Measurements from ENCODE around the gene SZT2.
A peak's percentile ranks its signal among the peaks of the same experiment; 100 is the strongest.

The SZT2 gene

GRCh38 chr1:43438006-43438405, 48.3 kb downstream of the SZT2 start:
- Histone ChIP-seq H4K8ac (ENCODE audit: low read depth, low read length) (no peak overlapping the region), H4K91ac (ENCODE audit: low read depth, low read length) (peak overlapping the region; percentile 53), H2BK120ac (ENCODE audit: insufficient read depth, low read length, poor library complexity) (no peak overlapping the region), H2AK5ac (ENCODE audit: low read length) (peak overlapping the region; percentile 21), H3K4ac (ENCODE audit: low read depth, low read length) (no peak overlapping the region), H2BK12ac (ENCODE audit: low read length) (peak overlapping the region; percentile 16), H3K79me1 (ENCODE audit: low read length) (peaks cover 14% of the 10 kb centered on the region), H3K9ac (ENCODE audit: low read length) (no peak overlapping the region), H3K23ac (ENCODE audit: low read length) (no peak overlapping the region), H2AFZ (ENCODE audit: insufficient read depth, low read length, poor library complexity) (no peak overlapping the region), H3K18ac (ENCODE audit: low read length) (peak overlapping the region; percentile 37), H3K79me2 (ENCODE audit: control insufficient read depth, insufficient read depth, low read length, poor library complexity) (peaks cover 2% of the 10 kb centered on the region), H3K9me3 (ENCODE audit: insufficient read depth, low read depth, low read length) (no peaks in the 10 kb centered on the region), H3K4me1 (ENCODE audit: control insufficient read depth in 1 of 2, insufficient read depth in 2 of 2, low read length in 2 of 2) (peaks cover 18 to 23% of the 10 kb centered on the region in 2 experiments), H2BK5ac (ENCODE audit: low read depth, low read length, poor library complexity) (peak overlapping the region; percentile 18), H3K36me3 (ENCODE audit: control insufficient read depth in 1 of 2, insufficient read depth in 2 of 2, low read length in 2 of 2) (peaks cover 54 to 65% of the 10 kb centered on the region in 2 experiments), H3K14ac (ENCODE audit: low read length) (peak overlapping the region; percentile 34), H3K27me3 (ENCODE audit: insufficient read depth, low read length) (no peaks in the 10 kb centered on the region), H3K4me3 (ENCODE audit: low read depth, low read length) (no peak overlapping the region), H4K12ac (ENCODE audit: low read depth, low read length) (no peak overlapping the region), H3K27ac (ENCODE audit: low read depth, low read length) (no peak overlapping the region), H3K4me2 (ENCODE audit: low read length) (no peak overlapping the region)
- no peak for DNase-seq
- WGBS (ENCODE audit: extremely low coverage, insufficient coverage, insufficient read length), result no CpG with 5 or more reads among the region's 3 CpGs

GRCh38 chr1:43438576-43438952, 48.9 kb downstream of the SZT2 start:
- no peak overlapping the region for H3K23ac ChIP-seq (ENCODE audit: low read length)
- no CpG with 5 or more reads among the region's 8 CpGs for WGBS (ENCODE audit: extremely low coverage, insufficient coverage, insufficient read length)
- H2BK12ac ChIP-seq (ENCODE audit: low read length), result no peak overlapping the region
- no peak for DNase-seq
- no peak overlapping the region for H3K18ac ChIP-seq (ENCODE audit: low read length)
- no peak overlapping the region for H3K27ac ChIP-seq (ENCODE audit: low read depth, low read length)
- no peak overlapping the region for H2BK5ac ChIP-seq (ENCODE audit: low read depth, low read length, poor library complexity)
- no peaks in the 10 kb centered on the region for H3K27me3 ChIP-seq (ENCODE audit: insufficient read depth, low read length)
- no peak overlapping the region for H3K4ac ChIP-seq (ENCODE audit: low read depth, low read length)
- no peak overlapping the region for H4K8ac ChIP-seq (ENCODE audit: low read depth, low read length)
- no peak overlapping the region for H2BK120ac ChIP-seq (ENCODE audit: insufficient read depth, low read length, poor library complexity)
- no peak overlapping the region for H4K12ac ChIP-seq (ENCODE audit: low read depth, low read length)
- H3K9me3 ChIP-seq (ENCODE audit: insufficient read depth, low read depth, low read length), result no peaks in the 10 kb centered on the region
- H3K36me3 ChIP-seq (ENCODE audit: control insufficient read depth in 1 of 2, insufficient read depth in 2 of 2, low read length in 2 of 2), result peaks cover 58 to 65% of the 10 kb centered on the region in 2 experiments
- no peak overlapping the region for H2AK5ac ChIP-seq (ENCODE audit: low read length)
- H2AFZ ChIP-seq (ENCODE audit: insufficient read depth, low read length, poor library complexity), result no peak overlapping the region
- H4K91ac ChIP-seq (ENCODE audit: low read depth, low read length), result no peak overlapping the region
- no peak overlapping the region for H3K9ac ChIP-seq (ENCODE audit: low read length)
- H3K79me1 ChIP-seq (ENCODE audit: low read length), result peaks cover 14% of the 10 kb centered on the region
- peaks cover 18 to 23% of the 10 kb centered on the region in 2 experiments for H3K4me1 ChIP-seq (ENCODE audit: control insufficient read depth in 1 of 2, insufficient read depth in 2 of 2, low read length in 2 of 2)
- peaks cover 2% of the 10 kb centered on the region for H3K79me2 ChIP-seq (ENCODE audit: control insufficient read depth, insufficient read depth, low read length, poor library complexity)
- no peak overlapping the region for H3K4me3 ChIP-seq (ENCODE audit: low read depth, low read length)
- no peak overlapping the region for H3K4me2 ChIP-seq (ENCODE audit: low read length)
- no peak overlapping the region for H3K14ac ChIP-seq (ENCODE audit: low read length)

- H3K36me3 ChIP-seq (ENCODE audit: control insufficient read depth in 1 of 2, insufficient read depth in 2 of 2, low read length in 2 of 2), result peaks cover 57 to 66% of the 10 kb centered on the region in 2 experiments
- H2AK5ac ChIP-seq (ENCODE audit: low read length), result no peak overlapping the region
- no peak overlapping the region for H4K91ac ChIP-seq (ENCODE audit: low read depth, low read length)
- H3K27ac ChIP-seq (ENCODE audit: low read depth, low read length), result no peak overlapping the region
- no peak overlapping the region for H4K12ac ChIP-seq (ENCODE audit: low read depth, low read length)
- no peak overlapping the region for H2BK120ac ChIP-seq (ENCODE audit: insufficient read depth, low read length, poor library complexity)
- peaks cover 18 to 23% of the 10 kb centered on the region in 2 experiments for H3K4me1 ChIP-seq (ENCODE audit: control insufficient read depth in 1 of 2, insufficient read depth in 2 of 2, low read length in 2 of 2)
- no peak overlapping the region for H3K14ac ChIP-seq (ENCODE audit: low read length)
- H3K79me1 ChIP-seq (ENCODE audit: low read length), result peaks cover 14% of the 10 kb centered on the region
- H3K79me2 ChIP-seq (ENCODE audit: control insufficient read depth, insufficient read depth, low read length, poor library complexity), result peaks cover 2% of the 10 kb centered on the region
- H3K18ac ChIP-seq (ENCODE audit: low read length), result no peak overlapping the region
- no peaks in the 10 kb centered on the region for H3K27me3 ChIP-seq (ENCODE audit: insufficient read depth, low read length)
- no peak overlapping the region for H3K4ac ChIP-seq (ENCODE audit: low read depth, low read length)
- H3K23ac ChIP-seq (ENCODE audit: low read length), result no peak overlapping the region
- no peak overlapping the region for H3K4me3 ChIP-seq (ENCODE audit: low read depth, low read length)
- no peak overlapping the region for H3K4me2 ChIP-seq (ENCODE audit: low read length)
- no peak for DNase-seq
- H4K8ac ChIP-seq (ENCODE audit: low read depth, low read length), result no peak overlapping the region
- no peak overlapping the region for H2BK12ac ChIP-seq (ENCODE audit: low read length)
- no peak overlapping the region for H2BK5ac ChIP-seq (ENCODE audit: low read depth, low read length, poor library complexity)
- H3K9ac ChIP-seq (ENCODE audit: low read length), result no peak overlapping the region
- no peak overlapping the region for H2AFZ ChIP-seq (ENCODE audit: insufficient read depth, low read length, poor library complexity)
- H3K9me3 ChIP-seq (ENCODE audit: insufficient read depth, low read depth, low read length), result no peaks in the 10 kb centered on the region
- no CpG with 5 or more reads among the region's 10 CpGs for WGBS (ENCODE audit: extremely low coverage, insufficient coverage, insufficient read length)
These were observed 49.4 kb downstream of the SZT2 start for GRCh38 chr1:43438953-43439581.

GRCh38 chr1:43439781-43440180, 50.1 kb downstream of the SZT2 start:
- WGBS (ENCODE audit: extremely low coverage, insufficient coverage, insufficient read length), result no CpG with 5 or more reads among the region's 7 CpGs
- Histone ChIP-seq H3K23ac (ENCODE audit: low read length) (no peak overlapping the region), H4K8ac (ENCODE audit: low read depth, low read length) (no peak overlapping the region)

More at GRCh38 chr1:43439781-43440180, 50.1 kb downstream of the SZT2 start:
- H3K4me2 ChIP-seq (ENCODE audit: low read length), result no peak overlapping the region
- no peak overlapping the region for H3K14ac ChIP-seq (ENCODE audit: low read length)
- H2AK5ac ChIP-seq (ENCODE audit: low read length), result no peak overlapping the region
- H3K4me3 ChIP-seq (ENCODE audit: low read depth, low read length), result peak overlapping the region; percentile 53
- H2BK120ac ChIP-seq (ENCODE audit: insufficient read depth, low read length, poor library complexity), result no peak overlapping the region
- no peak overlapping the region for H2BK12ac ChIP-seq (ENCODE audit: low read length)
- no peak overlapping the region for H2BK5ac ChIP-seq (ENCODE audit: low read depth, low read length, poor library complexity)
- H2AFZ ChIP-seq (ENCODE audit: insufficient read depth, low read length, poor library complexity), result no peak overlapping the region
- peaks cover 58 to 64% of the 10 kb centered on the region in 2 experiments for H3K36me3 ChIP-seq (ENCODE audit: control insufficient read depth in 1 of 2, insufficient read depth in 2 of 2, low read length in 2 of 2)
- H3K27ac ChIP-seq (ENCODE audit: low read depth, low read length), result no peak overlapping the region
- peaks cover 14% of the 10 kb centered on the region for H3K79me1 ChIP-seq (ENCODE audit: low read length)
- H3K4me1 ChIP-seq (ENCODE audit: control insufficient read depth in 1 of 2, insufficient read depth in 2 of 2, low read length in 2 of 2), result peaks cover 18 to 23% of the 10 kb centered on the region in 2 experiments
- no peak overlapping the region for H4K91ac ChIP-seq (ENCODE audit: low read depth, low read length)
- H3K4ac ChIP-seq (ENCODE audit: low read depth, low read length), result no peak overlapping the region
- H3K9me3 ChIP-seq (ENCODE audit: insufficient read depth, low read depth, low read length), result no peaks in the 10 kb centered on the region
- no peak overlapping the region for H4K12ac ChIP-seq (ENCODE audit: low read depth, low read length)
- H3K18ac ChIP-seq (ENCODE audit: low read length), result no peak overlapping the region
- DNase-seq, result no peak
- no peaks in the 10 kb centered on the region for H3K27me3 ChIP-seq (ENCODE audit: insufficient read depth, low read length)
- no peak overlapping the region for H3K9ac ChIP-seq (ENCODE audit: low read length)
- H3K79me2 ChIP-seq (ENCODE audit: control insufficient read depth, insufficient read depth, low read length, poor library complexity), result peaks cover 2% of the 10 kb centered on the region

All from trophoblast cell (in vitro differentiated cells and primary cell).